HEK293 (cell line): ENCODE measurements around the gene PVALEF.

ENCODE experiments used
- CTCF ChIA-PET: fragments of 350-600 bp; formaldehyde crosslinking; extraction: SDS; loops from one replicate; lab custom pipeline; 2021; ENCODE audit warnings: antibody characterized with exemption; lab: Yijun Ruan, JAX
- POLR2A ChIA-PET: fragments of 300-600 bp; formaldehyde crosslinking; extraction: SDS; loops from one replicate; lab custom pipeline; 2020; ENCODE audit warnings: antibody characterized with exemption, inconsistent platforms; lab: Yijun Ruan, JAX
- H3K27ac ChIP-seq: fragments of 200-500 bp; sonication (Bioruptor generic); 2 replicates; pipeline ENCODE4 v1.5.1; 2014; ENCODE audit warnings: low read depth, low read length, control low read depth, inconsistent platforms; ENCODE audit errors: extremely low read depth
- H3K36me3 ChIP-seq, 2 experiments: fragments of 200-500 bp in 1 of 2; sonication (Bioruptor generic) in 1 of 2; 1 replicate in 1 of 2; 2 replicates in 1 of 2; pipeline ENCODE4 v1.5.1; 2014 to 2017; ENCODE audit warnings: inconsistent platforms in 2 of 2, low read length in 2 of 2; ENCODE audit not compliant: control insufficient read depth in 2 of 2, insufficient read depth in 1 of 2
- H3K4me1 ChIP-seq: fragments of 200-500 bp; sonication (Bioruptor generic); 2 replicates; pipeline ENCODE4 v1.5.1; 2014; ENCODE audit warnings: mild to moderate bottlenecking, low read length, inconsistent platforms; ENCODE audit not compliant: control insufficient read depth, insufficient read depth
- H3K4me3 ChIP-seq: 2 replicates; pipeline ENCODE4 v1.5.1; 2011; ENCODE audit warnings: low read depth, mild to moderate bottlenecking, control low read depth, low read length, moderate library complexity
- H3K9me3 ChIP-seq: fragments of 200-500 bp; sonication (Bioruptor generic); 2 replicates; pipeline ENCODE4 v1.5.1; 2014; ENCODE audit warnings: low read depth, low read length, inconsistent platforms; ENCODE audit not compliant: control insufficient read depth, insufficient read depth
- PRDM10 ChIP-seq: fragments of 450-650 bp; formaldehyde crosslinking; IDR thresholded peaks from 2 replicates; pipeline ENCODE4 v1.5.1; 2016; ENCODE audit warnings: missing biosample characterization, missing genetic modification characterization
- PRDM6 ChIP-seq: fragments of 450-650 bp; formaldehyde crosslinking; IDR thresholded peaks from 2 replicates; pipeline ENCODE4 v1.5.1; 2017; ENCODE audit warnings: missing biosample characterization, missing genetic modification characterization
- ZBTB20 ChIP-seq: fragments of 450-650 bp; formaldehyde crosslinking; IDR thresholded peaks from 2 replicates; pipeline ENCODE4 v1.5.1; 2016; ENCODE audit warnings: missing biosample characterization, missing genetic modification characterization
- ZBTB21 ChIP-seq: fragments of 450-650 bp; formaldehyde crosslinking; IDR thresholded peaks from 2 replicates; pipeline ENCODE4 v1.5.1; 2017; ENCODE audit warnings: missing biosample characterization, missing genetic modification characterization
- ZNF146 ChIP-seq: fragments of 450-650 bp; formaldehyde crosslinking; IDR thresholded peaks from 2 replicates; pipeline ENCODE4 v1.5.1; 2016; ENCODE audit warnings: missing biosample characterization, missing genetic modification characterization
- ZNF19 ChIP-seq: fragments of 450-650 bp; formaldehyde crosslinking; IDR thresholded peaks from 2 replicates; pipeline ENCODE4; 2016; ENCODE audit warnings: missing biosample characterization, missing genetic modification characterization, low read depth
- ZNF248 ChIP-seq: fragments of 450-650 bp; formaldehyde crosslinking; IDR thresholded peaks from 2 replicates; pipeline ENCODE4 v1.5.1; 2017; ENCODE audit warnings: missing biosample characterization, missing genetic modification characterization
- ZNF404 ChIP-seq: fragments of 450-650 bp; formaldehyde crosslinking; IDR thresholded peaks from 2 replicates; pipeline ENCODE4 v1.5.1; 2017; ENCODE audit warnings: missing biosample characterization, missing genetic modification characterization
- ZNF449 ChIP-seq: fragments of 450-650 bp; formaldehyde crosslinking; IDR thresholded peaks from 2 replicates; pipeline ENCODE4 v1.5.1; 2017; ENCODE audit warnings: missing biosample characterization, mild to moderate bottlenecking, missing genetic modification characterization, moderate library complexity
- ZNF510 ChIP-seq: fragments of 450-650 bp; formaldehyde crosslinking; IDR thresholded peaks from 2 replicates; pipeline ENCODE4 v1.5.1; 2018; ENCODE audit warnings: mild to moderate bottlenecking, missing genetic modification characterization, missing biosample characterization; ENCODE audit not compliant: insufficient replicate concordance
- ZNF544 ChIP-seq: fragments of 450-650 bp; formaldehyde crosslinking; IDR thresholded peaks from 2 replicates; pipeline ENCODE4 v1.5.0; 2017; ENCODE audit warnings: missing biosample characterization, missing genetic modification characterization
- ZNF664 ChIP-seq: fragments of 450-650 bp; formaldehyde crosslinking; IDR thresholded peaks from 2 replicates; pipeline ENCODE4 v1.5.1; 2016; ENCODE audit warnings: missing biosample characterization, missing genetic modification characterization
- ZNF747 ChIP-seq: fragments of 450-650 bp; formaldehyde crosslinking; IDR thresholded peaks from 2 replicates; pipeline ENCODE4 v1.5.1; 2016; ENCODE audit warnings: missing biosample characterization, missing genetic modification characterization
- ZNF777 ChIP-seq: fragments of 450-650 bp; formaldehyde crosslinking; IDR thresholded peaks from 2 replicates; pipeline ENCODE4 v1.5.1; 2017; ENCODE audit warnings: missing biosample characterization, missing genetic modification characterization, borderline replicate concordance
- ZNF830 ChIP-seq: fragments of 450-650 bp; IDR thresholded peaks from 2 replicates; pipeline ENCODE4 v1.5.0; 2018; ENCODE audit warnings: missing biosample characterization, missing genetic modification characterization, low read depth, mild to moderate bottlenecking, moderate library complexity
- ZNF837 ChIP-seq: fragments of 450-650 bp; formaldehyde crosslinking; IDR thresholded peaks from 2 replicates; pipeline ENCODE4 v1.5.1; 2016; ENCODE audit warnings: missing biosample characterization, missing genetic modification characterization
- TF ChIP-seq, protein P1 (sequence below): fragments of 450-650 bp; formaldehyde crosslinking; IDR thresholded peaks from 2 replicates; pipeline ENCODE4 v1.5.0; 2017; ENCODE audit warnings: missing biosample characterization, missing genetic modification characterization, borderline replicate concordance
- TF ChIP-seq, protein P2 (sequence below): fragments of 450-650 bp; formaldehyde crosslinking; IDR thresholded peaks from 2 replicates; pipeline ENCODE4 v1.5.1; 2016; ENCODE audit warnings: missing biosample characterization, missing genetic modification characterization

PVALEF gene

DNA sequence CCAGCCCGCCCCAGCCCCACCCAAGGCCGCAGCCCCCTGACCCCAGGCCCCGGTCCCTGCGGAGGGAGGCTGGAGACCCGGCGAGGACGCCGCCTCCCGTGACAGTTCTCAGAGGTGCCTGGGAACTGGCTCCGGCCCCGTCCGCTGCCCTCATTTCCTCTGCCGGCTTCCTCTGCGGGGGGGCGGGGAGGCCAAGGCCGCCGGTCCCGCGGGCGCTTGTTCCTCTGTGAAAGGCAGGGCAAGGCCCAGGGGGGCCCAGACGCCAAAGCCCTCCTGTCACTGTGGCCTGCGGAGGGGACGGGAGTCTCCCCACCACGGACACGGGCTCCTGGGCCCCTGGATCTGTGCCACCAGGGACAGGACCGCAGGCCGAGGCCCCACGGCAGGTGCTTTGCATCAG is 5.0 kb upstream of the PVALEF start:
- CTCF ChIA-PET = no interaction called here
- H3K4me1 ChIP-seq = peaks cover 2% of the 10 kb centered on the region; the same call in 1 of the 2 replicates
- TF ChIP-seq ZNF19 (tag by site-specific recombination) (no peak), ZBTB21 (no peak), ZNF777 (no peak), ZNF146 (tag by site-specific recombination) (no peak), ZNF544 (no peak), ZNF510 (tag by site-specific recombination) (no peak), ZNF830 (tag by site-specific recombination) (no peak), ZBTB20 (no peak), PRDM6 (tag by site-specific recombination) (no peak), ZNF404 (no peak), ZNF248 (no peak), ZNF664 (tag by site-specific recombination) (no peak), ZNF837 (tag by site-specific recombination) (no peak), ZNF747 (no peak), PRDM10 (tag by site-specific recombination) (no peak), ZNF449 (no peak)
- TF ChIP-seq, protein P1, sequence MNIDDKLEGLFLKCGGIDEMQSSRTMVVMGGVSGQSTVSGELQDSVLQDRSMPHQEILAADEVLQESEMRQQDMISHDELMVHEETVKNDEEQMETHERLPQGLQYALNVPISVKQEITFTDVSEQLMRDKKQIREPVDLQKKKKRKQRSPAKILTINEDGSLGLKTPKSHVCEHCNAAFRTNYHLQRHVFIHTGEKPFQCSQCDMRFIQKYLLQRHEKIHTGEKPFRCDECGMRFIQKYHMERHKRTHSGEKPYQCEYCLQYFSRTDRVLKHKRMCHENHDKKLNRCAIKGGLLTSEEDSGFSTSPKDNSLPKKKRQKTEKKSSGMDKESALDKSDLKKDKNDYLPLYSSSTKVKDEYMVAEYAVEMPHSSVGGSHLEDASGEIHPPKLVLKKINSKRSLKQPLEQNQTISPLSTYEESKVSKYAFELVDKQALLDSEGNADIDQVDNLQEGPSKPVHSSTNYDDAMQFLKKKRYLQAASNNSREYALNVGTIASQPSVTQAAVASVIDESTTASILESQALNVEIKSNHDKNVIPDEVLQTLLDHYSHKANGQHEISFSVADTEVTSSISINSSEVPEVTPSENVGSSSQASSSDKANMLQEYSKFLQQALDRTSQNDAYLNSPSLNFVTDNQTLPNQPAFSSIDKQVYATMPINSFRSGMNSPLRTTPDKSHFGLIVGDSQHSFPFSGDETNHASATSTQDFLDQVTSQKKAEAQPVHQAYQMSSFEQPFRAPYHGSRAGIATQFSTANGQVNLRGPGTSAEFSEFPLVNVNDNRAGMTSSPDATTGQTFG = no peak
- TF ChIP-seq, protein P2, sequence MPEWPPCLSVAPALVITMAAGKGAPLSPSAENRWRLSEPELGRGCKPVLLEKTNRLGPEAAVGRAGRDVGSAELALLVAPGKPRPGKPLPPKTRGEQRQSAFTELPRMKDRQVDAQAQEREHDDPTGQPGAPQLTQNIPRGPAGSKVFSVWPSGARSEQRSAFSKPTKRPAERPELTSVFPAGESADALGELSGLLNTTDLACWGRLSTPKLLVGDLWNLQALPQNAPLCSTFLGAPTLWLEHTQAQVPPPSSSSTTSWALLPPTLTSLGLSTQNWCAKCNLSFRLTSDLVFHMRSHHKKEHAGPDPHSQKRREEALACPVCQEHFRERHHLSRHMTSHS (tag by site-specific recombination) = no peak
- TF ChIP-seq, all 188 proteins: peak for 0
- Histone ChIP-seq H3K27ac (no peak overlapping the region), H3K36me3 (no peaks in the 10 kb centered on the region), H3K4me3 (no peak overlapping the region), H3K9me3 (no peaks in the 10 kb centered on the region)
- POLR2A ChIA-PET = no interaction called here
